Neural cell (in vitro differentiated cells): ENCODE results near the gene LPCAT4. TPM values are rescaled to one million over a fixed set of nuclear protein-coding genes. Genes with fewer than 3 reads are reported as not detected.
"Not testable (repeated sequence)": the region's sequence is repeated elsewhere in the genome, so short reads cannot be mapped to it uniquely, and the experiment has no call there.

Experiments
- H2AFZ ChIP-seq: fragments of 200-600, 300-800 bp; sonication (generic), shearing (Covaris generic); 2 replicates; pipeline ENCODE4 v1.6.0; 2014; ENCODE audit warnings: low read depth, mild to moderate bottlenecking, antibody characterized with exemption, low read length, moderate library complexity
- H3F3A ChIP-seq: fragments of 200-600 bp; shearing (Covaris generic); 2 replicates; pipeline ENCODE4 v1.6.1; 2016; ENCODE audit warnings: mild to moderate bottlenecking, moderate library complexity, mixed read lengths, antibody characterized with exemption, low read length; ENCODE audit not compliant: insufficient read depth, poor library complexity, severe bottlenecking
- H3K27ac ChIP-seq: fragments of 200-600, 300-800 bp; sonication (generic), shearing (Covaris generic); 2 replicates; pipeline ENCODE4 v1.5.1; 2014; ENCODE audit warnings: mild to moderate bottlenecking, low read length, moderate library complexity
- H3K27me3 ChIP-seq: fragments of 300-800, 200-600 bp; sonication (generic), shearing (Covaris generic); 2 replicates; pipeline ENCODE4 v1.6.0; 2014; ENCODE audit warnings: mild to moderate bottlenecking, low read depth, low read length, moderate library complexity; ENCODE audit not compliant: insufficient read depth
- H3K36me3 ChIP-seq: fragments of 300-800, 200-600 bp; sonication (generic), shearing (Covaris generic); 2 replicates; pipeline ENCODE4 v1.5.1; 2014; ENCODE audit warnings: mild to moderate bottlenecking, antibody characterized with exemption, low read length, moderate library complexity; ENCODE audit not compliant: insufficient read depth
- H3K4me2 ChIP-seq: fragments of 300-800, 200-600 bp; sonication (generic), shearing (Covaris generic); 2 replicates; pipeline ENCODE4 v1.6.0; 2014; ENCODE audit warnings: mild to moderate bottlenecking, low read length
- H3K4me3 ChIP-seq: fragments of 300-800, 200-600 bp; sonication (generic), shearing (Covaris generic); 2 replicates; pipeline ENCODE4 v1.5.1; 2014; ENCODE audit warnings: mild to moderate bottlenecking, low read length, moderate library complexity
- H3K79me2 ChIP-seq: fragments of 200-600 bp; shearing (Covaris generic); replicated peaks from 2 replicates; pipeline ENCODE4 v1.6.0; 2014; ENCODE audit warnings: mild to moderate bottlenecking, low read length, moderate library complexity; ENCODE audit not compliant: insufficient read depth
- H3K9ac ChIP-seq: fragments of 300-800, 200-600 bp; sonication (generic), shearing (Covaris generic); 2 replicates; pipeline ENCODE4 v1.6.1; 2016; ENCODE audit warnings: mild to moderate bottlenecking, low read length, mixed read lengths
- H3K9me2 ChIP-seq: fragments of 200-600 bp; shearing (Covaris generic); 2 replicates; pipeline ENCODE4 v1.6.1; 2016; ENCODE audit warnings: mild to moderate bottlenecking, low read length, mixed read lengths; ENCODE audit not compliant: insufficient read depth
- H3K9me3 ChIP-seq: fragments of 200-600, 300-800 bp; sonication (generic), shearing (Covaris generic); 2 replicates; pipeline ENCODE4 v1.6.1; 2016; ENCODE audit warnings: mild to moderate bottlenecking, mixed run types, low read length, moderate library complexity, mixed read lengths
- H4K20me1 ChIP-seq: fragments of 200-600 bp; shearing (Covaris generic); 2 replicates; pipeline ENCODE4 v1.6.1; 2016; ENCODE audit warnings: mild to moderate bottlenecking, mixed run types; ENCODE audit not compliant: insufficient read depth
- EP300 ChIP-seq: fragments of 450-650 bp; conservative IDR thresholded peaks from 2 replicates; pipeline ENCODE4 v1.6.1; 2014; ENCODE audit warnings: antibody characterized with exemption, mild to moderate bottlenecking, moderate library complexity; ENCODE audit not compliant: poor library complexity, severe bottlenecking
- EZH2 ChIP-seq: fragments of 200-600, 300-800 bp; shearing (Covaris generic), sonication (generic); IDR thresholded peaks from 2 replicates; pipeline ENCODE4 v1.6.1; 2014; ENCODE audit warnings: antibody characterized with exemption, low read length, borderline replicate concordance, mild to moderate bottlenecking; ENCODE audit not compliant: insufficient read depth, poor library complexity, severe bottlenecking
- MXI1 ChIP-seq: fragments of 450-650 bp; conservative IDR thresholded peaks from 2 replicates; pipeline ENCODE4 v1.6.1; 2014; ENCODE audit warnings: antibody characterized with exemption, mild to moderate bottlenecking; ENCODE audit not compliant: poor library complexity, severe bottlenecking
- POLR2AphosphoS5 ChIP-seq: IDR thresholded peaks from 2 replicates; pipeline ENCODE4 v1.6.1; 2012
- RAD21 ChIP-seq: fragments of 450-650 bp; conservative IDR thresholded peaks from 2 replicates; pipeline ENCODE4 v1.6.1; 2014; ENCODE audit warnings: antibody characterized with exemption, mild to moderate bottlenecking, moderate library complexity
- SMC3 ChIP-seq: fragments of 450-650 bp; conservative IDR thresholded peaks from 2 replicates; pipeline ENCODE4 v1.6.1; 2014; ENCODE audit warnings: antibody characterized with exemption, mild to moderate bottlenecking, moderate library complexity; ENCODE audit not compliant: poor library complexity
- TAF1 ChIP-seq: IDR thresholded peaks from 2 replicates; pipeline ENCODE4 v1.6.1; 2012; ENCODE audit warnings: low read depth
- polyA plus RNA-seq: library from polyadenylated mRNA; depleted of rRNA; stranded (reverse); fragments of >200 nt; gene quantifications from 2 replicates; pipeline ENCODE4 v1.2.3, GENCODE V29; 2014
- TF ChIP-seq, protein P1 (sequence below): IDR thresholded peaks from 2 replicates; pipeline ENCODE4 v1.6.1; 2012; ENCODE audit warnings: borderline replicate concordance
- TF ChIP-seq, protein P2 (sequence below): fragments of 450-650 bp; IDR thresholded peaks from 2 replicates; pipeline ENCODE4 v1.5.1; 2014; ENCODE audit warnings: antibody characterized with exemption, mild to moderate bottlenecking, moderate library complexity; ENCODE audit not compliant: poor library complexity, severe bottlenecking

The LPCAT4 gene
- polyA plus RNA-seq, 1 donor from 2014 or later, result 76.7 TPM

- TF ChIP-seq, protein P1, sequence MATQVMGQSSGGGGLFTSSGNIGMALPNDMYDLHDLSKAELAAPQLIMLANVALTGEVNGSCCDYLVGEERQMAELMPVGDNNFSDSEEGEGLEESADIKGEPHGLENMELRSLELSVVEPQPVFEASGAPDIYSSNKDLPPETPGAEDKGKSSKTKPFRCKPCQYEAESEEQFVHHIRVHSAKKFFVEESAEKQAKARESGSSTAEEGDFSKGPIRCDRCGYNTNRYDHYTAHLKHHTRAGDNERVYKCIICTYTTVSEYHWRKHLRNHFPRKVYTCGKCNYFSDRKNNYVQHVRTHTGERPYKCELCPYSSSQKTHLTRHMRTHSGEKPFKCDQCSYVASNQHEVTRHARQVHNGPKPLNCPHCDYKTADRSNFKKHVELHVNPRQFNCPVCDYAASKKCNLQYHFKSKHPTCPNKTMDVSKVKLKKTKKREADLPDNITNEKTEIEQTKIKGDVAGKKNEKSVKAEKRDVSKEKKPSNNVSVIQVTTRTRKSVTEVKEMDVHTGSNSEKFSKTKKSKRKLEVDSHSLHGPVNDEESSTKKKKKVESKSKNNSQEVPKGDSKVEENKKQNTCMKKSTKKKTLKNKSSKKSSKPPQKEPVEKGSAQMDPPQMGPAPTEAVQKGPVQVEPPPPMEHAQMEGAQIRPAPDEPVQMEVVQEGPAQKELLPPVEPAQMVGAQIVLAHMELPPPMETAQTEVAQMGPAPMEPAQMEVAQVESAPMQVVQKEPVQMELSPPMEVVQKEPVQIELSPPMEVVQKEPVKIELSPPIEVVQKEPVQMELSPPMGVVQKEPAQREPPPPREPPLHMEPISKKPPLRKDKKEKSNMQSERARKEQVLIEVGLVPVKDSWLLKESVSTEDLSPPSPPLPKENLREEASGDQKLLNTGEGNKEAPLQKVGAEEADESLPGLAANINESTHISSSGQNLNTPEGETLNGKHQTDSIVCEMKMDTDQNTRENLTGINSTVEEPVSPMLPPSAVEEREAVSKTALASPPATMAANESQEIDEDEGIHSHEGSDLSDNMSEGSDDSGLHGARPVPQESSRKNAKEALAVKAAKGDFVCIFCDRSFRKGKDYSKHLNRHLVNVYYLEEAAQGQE, result peak; percentile 63
- no peak for TF ChIP-seq EZH2
- TF ChIP-seq, protein P2, sequence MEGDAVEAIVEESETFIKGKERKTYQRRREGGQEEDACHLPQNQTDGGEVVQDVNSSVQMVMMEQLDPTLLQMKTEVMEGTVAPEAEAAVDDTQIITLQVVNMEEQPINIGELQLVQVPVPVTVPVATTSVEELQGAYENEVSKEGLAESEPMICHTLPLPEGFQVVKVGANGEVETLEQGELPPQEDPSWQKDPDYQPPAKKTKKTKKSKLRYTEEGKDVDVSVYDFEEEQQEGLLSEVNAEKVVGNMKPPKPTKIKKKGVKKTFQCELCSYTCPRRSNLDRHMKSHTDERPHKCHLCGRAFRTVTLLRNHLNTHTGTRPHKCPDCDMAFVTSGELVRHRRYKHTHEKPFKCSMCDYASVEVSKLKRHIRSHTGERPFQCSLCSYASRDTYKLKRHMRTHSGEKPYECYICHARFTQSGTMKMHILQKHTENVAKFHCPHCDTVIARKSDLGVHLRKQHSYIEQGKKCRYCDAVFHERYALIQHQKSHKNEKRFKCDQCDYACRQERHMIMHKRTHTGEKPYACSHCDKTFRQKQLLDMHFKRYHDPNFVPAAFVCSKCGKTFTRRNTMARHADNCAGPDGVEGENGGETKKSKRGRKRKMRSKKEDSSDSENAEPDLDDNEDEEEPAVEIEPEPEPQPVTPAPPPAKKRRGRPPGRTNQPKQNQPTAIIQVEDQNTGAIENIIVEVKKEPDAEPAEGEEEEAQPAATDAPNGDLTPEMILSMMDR, result peak; percentile 99
- TF ChIP-seq SMC3, result peak; percentile 84
- TF ChIP-seq POLR2AphosphoS5, result peak; percentile 94
- peak; percentile 91 for TF ChIP-seq MXI1
- TF ChIP-seq EP300, result peak; percentile 57
- TF ChIP-seq RAD21, result peak; percentile 79
- peak; percentile 76 for TF ChIP-seq TAF1
- Histone ChIP-seq H3F3A (no peaks in the 10 kb centered on the region), H3K4me2 (peak within 1 kb of the TSS; percentile 24), H3K9me2 (no peaks in the 10 kb centered on the region), H3K9me3 (no peaks in the 10 kb centered on the region), H3K27me3 (no peaks in the 10 kb centered on the region), H3K36me3 (no peaks in the 10 kb centered on the region), H3K9ac (peak within 1 kb of the TSS; percentile 79), H3K4me3 (peak within 1 kb of the TSS; percentile 77), H3K27ac (peak within 1 kb of the TSS; percentile 89), H2AFZ (peak within 1 kb of the TSS; percentile 99), H3K79me2 (peaks cover 12% of the 10 kb centered on the region), H4K20me1 (no peaks in the 10 kb centered on the region)
Observed at GRCh38 chr15:34342737-34343575, 24.0 kb downstream of the LPCAT4 start, which contains the start of the genes NOP10 and NUTM1. TSS of gene NOP10 (minus strand) at chr15:34343136. CDS start at chr15:34343073, 63 bp downstream. TSS of gene NUTM1 (plus strand) at chr15:34343315. CDS start at chr15:34343697, 382 bp downstream.

DNA sequence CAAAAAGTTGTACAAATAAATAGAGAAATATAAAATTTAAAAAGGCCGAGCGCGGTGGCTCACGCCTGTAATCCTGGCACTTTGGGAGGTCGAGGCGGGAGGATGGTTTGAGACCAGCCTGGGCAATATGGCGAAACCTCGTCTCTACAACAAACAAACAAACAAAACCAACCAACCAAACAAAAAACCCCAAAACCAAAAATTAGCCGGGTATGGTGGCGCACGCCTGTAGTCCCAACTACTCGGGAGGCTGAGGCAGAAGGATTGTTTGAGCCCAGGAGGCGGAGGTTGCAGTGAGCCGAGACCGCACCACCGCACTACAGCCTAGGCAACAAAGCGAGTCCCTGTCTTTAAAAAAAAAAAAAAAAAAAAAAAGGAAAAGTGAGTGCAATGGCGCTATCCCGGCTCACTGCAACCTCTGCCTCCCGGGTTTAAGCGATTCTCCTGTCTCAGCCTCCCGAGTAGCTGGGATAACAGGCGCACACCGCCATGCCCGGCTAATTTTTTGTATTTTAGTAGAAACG, 24.7 kb downstream of the LPCAT4 start:
- Histone ChIP-seq H3K4me2 (peak overlapping the region; percentile 24), H3K27ac (peak overlapping the region; percentile 89), H2AFZ (peak overlapping the region; percentile 99), H3K9ac (peak overlapping the region; percentile 79), H3K4me3 (peak overlapping the region; percentile 77), H3K79me2 (peaks cover 12% of the 10 kb centered on the region)
- not testable (repeated sequence) for H3K27me3 ChIP-seq, H4K20me1 ChIP-seq, H3F3A ChIP-seq, H3K36me3 ChIP-seq, H3K9me3 ChIP-seq, H3K9me2 ChIP-seq
